OCI-LY7 (cell line): ENCODE data around the gene PDCD1LG2. TPM values are rescaled to one million over a fixed set of nuclear protein-coding genes. Genes with fewer than 3 reads are reported as not detected.

Experiments
- BruUV-seq: library from RNA; stranded (reverse); fragments of 400-500 nt; replicated peaks from 2 replicates; lab custom pipeline; 2021; lab: Mats Ljungman, UMichigan
- CTCF ChIA-PET: fragments of 300-600 bp; sonication (Branson Sonifier 250); formaldehyde crosslinking; loops from one replicate; lab custom pipeline; 2022; ENCODE audit warnings: antibody characterized with exemption; ENCODE audit not compliant: unreplicated experiment; lab: Charles Lee
- POLR2A ChIA-PET: fragments of 300-600 bp; sonication (Branson Sonifier 250); formaldehyde crosslinking; loops from one replicate; lab custom pipeline; 2022; ENCODE audit warnings: antibody characterized with exemption; lab: Charles Lee
- DNase-seq: peaks from one replicate; pipeline ENCODE4 v3.0.0-alpha.2; 2015; ENCODE audit warnings: low spot score
- H2AFZ ChIP-seq: fragments of 200-600 bp; sonication (generic), shearing (Covaris generic); 2 replicates; pipeline ENCODE4 v1.6.1; 2014; ENCODE audit warnings: mild to moderate bottlenecking, antibody characterized with exemption, low read length, moderate library complexity
- H3K27ac ChIP-seq: fragments of 200-600 bp; sonication (generic); 2 replicates; pipeline ENCODE4 v1.5.1; 2014; ENCODE audit warnings: mixed run types, low read depth, mild to moderate bottlenecking, moderate library complexity, low read length, inconsistent platforms; ENCODE audit not compliant: poor library complexity, severe bottlenecking
- H3K36me3 ChIP-seq: fragments of 200-600 bp; sonication (generic); 2 replicates; pipeline ENCODE4 v1.6.1; 2014; ENCODE audit warnings: mild to moderate bottlenecking, antibody characterized with exemption, low read length, moderate library complexity, mixed read lengths; ENCODE audit not compliant: insufficient read depth
- H3K4me1 ChIP-seq: fragments of 200-600 bp; sonication (generic); 2 replicates; pipeline ENCODE4 v1.5.1; 2014; ENCODE audit warnings: mild to moderate bottlenecking, low read length; ENCODE audit not compliant: insufficient read depth, poor library complexity, severe bottlenecking
- H3K4me2 ChIP-seq: fragments of 200-600 bp; sonication (generic); 2 replicates; pipeline ENCODE4 v1.6.1; 2014; ENCODE audit warnings: mild to moderate bottlenecking, low read length
- H3K4me3 ChIP-seq: fragments of 200-600 bp; sonication (generic); 2 replicates; pipeline ENCODE4 v1.5.1; 2014; ENCODE audit warnings: mild to moderate bottlenecking, low read depth, low read length; ENCODE audit not compliant: poor library complexity, severe bottlenecking
- H3K79me2 ChIP-seq: fragments of 200-600 bp; sonication (generic); 2 replicates; pipeline ENCODE4 v1.6.1; 2016; ENCODE audit warnings: low read depth, mild to moderate bottlenecking, low read length, moderate library complexity, mixed read lengths; ENCODE audit not compliant: insufficient read depth
- H3K9me2 ChIP-seq: fragments of 200-600 bp; sonication (generic); 2 replicates; pipeline ENCODE4 v1.6.1; 2016; ENCODE audit warnings: mild to moderate bottlenecking, low read length, mixed read lengths; ENCODE audit not compliant: insufficient read depth
- H3K9me3 ChIP-seq: fragments of 200-600 bp; sonication (generic); 2 replicates; pipeline ENCODE4 v1.6.1; 2014; ENCODE audit warnings: mild to moderate bottlenecking, mixed run types, low read length, mixed read lengths
- H4K20me1 ChIP-seq: fragments of 200-600 bp; sonication (generic); 2 replicates; pipeline ENCODE4 v1.6.1; 2014; ENCODE audit warnings: mild to moderate bottlenecking, antibody characterized with exemption, low read length, moderate library complexity, mixed read lengths; ENCODE audit not compliant: insufficient read depth
- CTCF ChIP-seq: fragments of 200-600 bp; sonication (generic); conservative IDR thresholded peaks from 2 replicates; pipeline ENCODE4 v1.5.1; 2014; ENCODE audit warnings: mild to moderate bottlenecking, antibody characterized with exemption, low read length, moderate library complexity, mixed read lengths
- EZH2phosphoT487 ChIP-seq: fragments of 200-600 bp; sonication (generic); IDR thresholded peaks from 2 replicates; pipeline ENCODE4 v1.6.1; 2018; ENCODE audit warnings: low read depth, borderline replicate concordance, mild to moderate bottlenecking, mixed run types, antibody characterized with exemption, low read length, moderate library complexity, mixed read lengths
- intact Hi-C: fragments of 100-400 bp; cut with micrococcal nuclease; formaldehyde crosslinking; loops from one replicate; pipeline ENCODE4 v1.10.0; 2022; ENCODE audit not compliant: unreplicated experiment
- total RNA-seq, 2 experiments: library from RNA; depleted of rRNA in 1 of 2; stranded (reverse); fragments of >200 nt in 1 of 2; shearing (Covaris generic) in 1 of 2; gene quantifications; 2 replicates each; pipeline ENCODE4 v1.2.3, GENCODE V29; 2014 to 2022

The PDCD1LG2 gene
- total RNA-seq, 2 experiments from 2014 or later, result not detected

GRCh38 chr9:5536684-5537083, 26.4 kb downstream of the PDCD1LG2 start:
- no peak overlapping the region for H3K4me2 ChIP-seq
- CTCF ChIA-PET, result no interaction called here
- no TSS peak for BruUV-seq

GRCh38 chr9:5543875-5544702, 33.8 kb downstream of the PDCD1LG2 start:
- H3K9me2 ChIP-seq, result no peaks in the 10 kb centered on the region
- H2AFZ ChIP-seq, result no peak overlapping the region
- H3K79me2 ChIP-seq, result no peaks in the 10 kb centered on the region
- no peak overlapping the region for H3K4me2 ChIP-seq
- TF ChIP-seq EZH2phosphoT487 (no peak), CTCF (no peak)
- intact Hi-C loops, result no loop called here
- no peaks in the 10 kb centered on the region for H3K4me1 ChIP-seq
- H3K36me3 ChIP-seq, result no peaks in the 10 kb centered on the region
- H4K20me1 ChIP-seq, result no peaks in the 10 kb centered on the region
- no peaks in the 10 kb centered on the region for H3K9me3 ChIP-seq
- no peak overlapping the region for H3K27ac ChIP-seq
- no peak for DNase-seq
- POLR2A ChIA-PET, result interaction anchor here (0.6 to 1.4 kb wide), 2 partner anchors 29 to 39 kb away, joined by 3 read pairs; no protein-coding TSS in a partner anchor
- H3K4me3 ChIP-seq, result no peak overlapping the region
- BruUV-seq, result no TSS peak
- CTCF ChIA-PET, result no interaction called here

More at GRCh38 chr9:5536684-5537083, 26.4 kb downstream of the PDCD1LG2 start:
- Histone ChIP-seq H3K79me2 (no peaks in the 10 kb centered on the region), H3K9me3 (no peaks in the 10 kb centered on the region), H2AFZ (no peak overlapping the region), H3K4me3 (no peak overlapping the region), H3K27ac (no peak overlapping the region), H4K20me1 (no peaks in the 10 kb centered on the region), H3K4me1 (peaks cover 17% of the 10 kb centered on the region), H3K36me3 (no peaks in the 10 kb centered on the region), H3K9me2 (no peaks in the 10 kb centered on the region)
- POLR2A ChIA-PET, result no interaction called here
- intact Hi-C loops, result no loop called here
- no peak for DNase-seq
- no peak for TF ChIP-seq CTCF
- TF ChIP-seq EZH2phosphoT487, result no peak
